Memory B cell (primary cell): ENCODE data around the gene NUTM2E.
"Not testable (repeated sequence)": the region's sequence is repeated elsewhere in the genome, so short reads cannot be mapped to it uniquely, and the experiment has no call there.

Experiments
- ATAC-seq: fragments of 150-1000 bp; cut with Tn5 transposase; 2 replicates; pipeline ENCODE4 v1.10.0; 2021; ENCODE audit warnings: low read depth, mild to moderate bottlenecking, moderate library complexity
- DNase-seq, 2 donors: peaks; one replicate each; pipeline ENCODE4 v3.0.0; 2022; ENCODE audit warnings: low spot score in 2 of 2
- H3K27ac Mint-ChIP-seq: one replicate; pipeline ENCODE4 v1.8.0; 2022; ENCODE audit warnings: mild to moderate bottlenecking, moderate library complexity, mixed read lengths
- H3K27me3 Mint-ChIP-seq: one replicate; pipeline ENCODE4 v1.8.0; 2022; ENCODE audit warnings: mixed read lengths
- H3K36me3 Mint-ChIP-seq: one replicate; pipeline ENCODE4 v1.8.0; 2022; ENCODE audit warnings: mild to moderate bottlenecking, mixed read lengths
- H3K4me1 Mint-ChIP-seq: one replicate; pipeline ENCODE4 v1.8.0; 2022; ENCODE audit warnings: mixed read lengths
- H3K4me3 Mint-ChIP-seq: one replicate; pipeline ENCODE4 v1.8.0; 2022; ENCODE audit warnings: mild to moderate bottlenecking, moderate library complexity, mixed read lengths
- H3K9me3 Mint-ChIP-seq: one replicate; pipeline ENCODE4 v1.8.0; 2022; ENCODE audit warnings: mixed read lengths

The NUTM2E gene

GRCh38 chr10:79826496-79827215 lies at the start of gene NUTM2E:
Gene NUTM2E (plus strand): TSS chr10:79826739. CDS start chr10:79841741, 15,002 bp downstream.
- not testable (repeated sequence) for H3K4me1 Mint-ChIP-seq, H3K9me3 Mint-ChIP-seq, H3K27me3 Mint-ChIP-seq, H3K36me3 Mint-ChIP-seq
- H3K27ac Mint-ChIP-seq, result peak within 1 kb of the TSS; percentile 94
- DNase-seq (peak; percentile 58 to 75), ATAC-seq (peak; percentile 89)
- H3K4me3 Mint-ChIP-seq, result peak within 1 kb of the TSS; percentile 95

- H3K4me1 Mint-ChIP-seq, ATAC-seq, H3K4me3 Mint-ChIP-seq, H3K27me3 Mint-ChIP-seq, DNase-seq, H3K36me3 Mint-ChIP-seq, H3K27ac Mint-ChIP-seq, H3K9me3 Mint-ChIP-seq: not testable (repeated sequence)
Measured at GRCh38 chr10:79777997-79778396, 48.5 kb upstream of the NUTM2E start.

GRCh38 chr10:79779310-79779938 lies 47.1 kb upstream of the NUTM2E start:
- H3K9me3 Mint-ChIP-seq, H3K4me3 Mint-ChIP-seq, H3K36me3 Mint-ChIP-seq, H3K27me3 Mint-ChIP-seq, H3K4me1 Mint-ChIP-seq, H3K27ac Mint-ChIP-seq: not testable (repeated sequence)
- ATAC-seq (peak; percentile 95), DNase-seq (peak; percentile 49 to 57)

- DNase-seq, H3K27me3 Mint-ChIP-seq, H3K4me3 Mint-ChIP-seq, H3K4me1 Mint-ChIP-seq, ATAC-seq, H3K36me3 Mint-ChIP-seq, H3K27ac Mint-ChIP-seq, H3K9me3 Mint-ChIP-seq: not testable (repeated sequence)
Measured at GRCh38 chr10:79779992-79780391, 46.5 kb upstream of the NUTM2E start.

DNA sequence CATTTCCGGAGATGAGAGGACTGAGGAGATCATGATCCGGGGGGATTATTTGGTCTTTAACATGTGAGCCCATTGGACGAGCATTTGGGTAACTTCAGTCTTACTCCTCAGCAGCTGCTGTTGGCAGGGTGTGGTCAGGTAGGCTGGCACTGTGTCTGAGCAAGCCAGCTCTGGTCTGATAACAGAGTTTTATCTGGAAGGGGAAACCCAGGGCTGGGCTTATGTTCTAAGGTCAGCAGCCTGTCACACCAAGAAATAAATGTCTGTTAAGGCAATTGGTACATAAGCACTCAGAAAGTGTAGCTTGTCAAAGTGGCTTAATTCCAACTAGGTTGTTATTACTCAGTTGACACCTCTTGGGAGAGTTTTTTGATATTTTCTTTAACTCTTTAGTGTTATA lies 45.0 kb upstream of the NUTM2E start:
- not testable (repeated sequence) for H3K9me3 Mint-ChIP-seq, DNase-seq, H3K4me3 Mint-ChIP-seq, H3K4me1 Mint-ChIP-seq, H3K27me3 Mint-ChIP-seq, ATAC-seq, H3K36me3 Mint-ChIP-seq, H3K27ac Mint-ChIP-seq

GRCh38 chr10:79787455-79787952 lies 39.0 kb upstream of the NUTM2E start:
- H3K27ac Mint-ChIP-seq, H3K4me3 Mint-ChIP-seq, H3K36me3 Mint-ChIP-seq, H3K27me3 Mint-ChIP-seq, H3K9me3 Mint-ChIP-seq, H3K4me1 Mint-ChIP-seq, ATAC-seq, DNase-seq: not testable (repeated sequence)

- not testable (repeated sequence) for H3K27me3 Mint-ChIP-seq, H3K4me1 Mint-ChIP-seq, H3K9me3 Mint-ChIP-seq, H3K27ac Mint-ChIP-seq, H3K36me3 Mint-ChIP-seq, DNase-seq, H3K4me3 Mint-ChIP-seq
- peak; percentile 24 for ATAC-seq
Measured at GRCh38 chr10:79789351-79789750, 37.2 kb upstream of the NUTM2E start.

GRCh38 chr10:79791906-79792517 lies 34.5 kb upstream of the NUTM2E start:
- DNase-seq, ATAC-seq, H3K4me1 Mint-ChIP-seq, H3K27me3 Mint-ChIP-seq, H3K9me3 Mint-ChIP-seq, H3K27ac Mint-ChIP-seq, H3K4me3 Mint-ChIP-seq, H3K36me3 Mint-ChIP-seq: not testable (repeated sequence)

DNA sequence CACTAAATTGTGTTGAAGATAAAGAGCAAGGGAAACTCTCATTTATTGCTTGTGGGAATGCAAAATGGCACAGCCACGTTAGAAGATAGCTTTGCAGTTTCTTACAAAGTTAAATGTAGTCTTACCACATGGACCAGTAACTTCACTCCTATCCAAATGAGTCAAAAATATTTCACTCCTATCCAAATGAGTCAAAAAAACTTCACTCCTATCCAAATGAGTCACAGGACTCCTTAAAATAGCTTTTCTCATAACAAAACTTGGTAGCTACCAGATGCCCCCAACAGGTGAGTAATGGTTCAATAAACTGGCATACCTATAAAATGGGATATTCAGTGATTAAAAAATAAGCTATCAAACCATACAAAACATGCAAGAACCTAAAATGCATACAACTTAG lies 27.2 kb upstream of the NUTM2E start:
- H3K36me3 Mint-ChIP-seq, H3K4me3 Mint-ChIP-seq, H3K4me1 Mint-ChIP-seq, H3K9me3 Mint-ChIP-seq, H3K27me3 Mint-ChIP-seq, ATAC-seq, H3K27ac Mint-ChIP-seq, DNase-seq: not testable (repeated sequence)

GRCh38 chr10:79805857-79806256 lies 20.7 kb upstream of the NUTM2E start:
- H3K4me3 Mint-ChIP-seq, ATAC-seq, H3K4me1 Mint-ChIP-seq, H3K9me3 Mint-ChIP-seq, DNase-seq, H3K36me3 Mint-ChIP-seq, H3K27ac Mint-ChIP-seq, H3K27me3 Mint-ChIP-seq: not testable (repeated sequence)

GRCh38 chr10:79811895-79812294 lies 14.6 kb upstream of the NUTM2E start:
- H3K9me3 Mint-ChIP-seq, H3K4me3 Mint-ChIP-seq, DNase-seq, H3K4me1 Mint-ChIP-seq, H3K36me3 Mint-ChIP-seq, ATAC-seq, H3K27ac Mint-ChIP-seq, H3K27me3 Mint-ChIP-seq: not testable (repeated sequence)

GRCh38 chr10:79816290-79816689 lies 10.2 kb upstream of the NUTM2E start:
- not testable (repeated sequence) for H3K9me3 Mint-ChIP-seq, H3K4me1 Mint-ChIP-seq, H3K27ac Mint-ChIP-seq, DNase-seq, H3K36me3 Mint-ChIP-seq, ATAC-seq, H3K27me3 Mint-ChIP-seq, H3K4me3 Mint-ChIP-seq

- H3K27me3 Mint-ChIP-seq, H3K4me1 Mint-ChIP-seq, H3K27ac Mint-ChIP-seq, H3K4me3 Mint-ChIP-seq, DNase-seq, H3K36me3 Mint-ChIP-seq, H3K9me3 Mint-ChIP-seq, ATAC-seq: not testable (repeated sequence)
Measured at GRCh38 chr10:79823387-79823786, 3.2 kb upstream of the NUTM2E start.

DNA sequence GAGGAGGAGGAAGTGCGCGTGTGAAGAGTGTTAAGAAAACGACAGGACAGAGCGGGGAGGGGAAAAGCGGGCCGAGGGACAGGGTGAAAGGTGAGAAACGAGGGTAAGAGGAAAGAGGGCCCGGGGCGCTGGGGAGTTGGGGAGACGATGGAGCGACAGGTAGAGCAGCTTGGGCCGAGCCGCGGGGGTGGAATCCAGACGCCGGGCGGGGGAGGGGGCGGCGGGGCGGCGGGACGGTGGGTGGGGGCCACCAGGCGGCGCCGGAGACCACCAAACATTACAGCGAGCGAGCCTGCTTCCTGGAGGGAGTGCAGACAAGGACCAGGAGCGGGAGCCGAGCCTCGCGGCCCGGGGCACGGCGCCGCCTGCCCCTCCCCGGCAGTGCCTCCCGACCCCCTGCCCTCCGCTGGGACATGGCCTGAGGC lies 940 bp upstream of the NUTM2E start:
- ATAC-seq, result peak; percentile 3

More for the DNA sequence above, 940 bp upstream of the NUTM2E start:
- Mint-ChIP-seq H3K4me3 (peak overlapping the region; percentile 95), H3K27ac (peak overlapping the region; percentile 94), H3K4me1 (peaks cover 10% of the 10 kb centered on the region)
- not testable (repeated sequence) for DNase-seq, H3K36me3 Mint-ChIP-seq, H3K9me3 Mint-ChIP-seq, H3K27me3 Mint-ChIP-seq
